Caco-2 (cell line): Measurements from ENCODE around the gene MSL3. TPM values are rescaled to one million over a fixed set of nuclear protein-coding genes. Genes with fewer than 3 reads are reported as not detected.

Experiments
- BruUV-seq: library from RNA; stranded (reverse); fragments of 400-500 nt; replicated peaks from 2 replicates; lab custom pipeline; 2021; lab: Mats Ljungman, UMichigan
- CTCF ChIA-PET: fragments of 300-600 bp; sonication (Branson Sonifier 250); formaldehyde crosslinking; loops from one replicate; lab custom pipeline; 2022; ENCODE audit warnings: antibody characterized with exemption; lab: Charles Lee
- POLR2A ChIA-PET: fragments of 300-600 bp; sonication (Branson Sonifier 250); formaldehyde crosslinking; loops from one replicate; lab custom pipeline; 2022; ENCODE audit warnings: antibody characterized with exemption; lab: Charles Lee
- DNase-seq, 2 experiments: peaks; one replicate each; pipeline versions ENCODE4 v3.0.0 to v3.0.0-alpha.2; 2020 to 2022
- H3K27me3 ChIP-seq: replicated peaks from 2 replicates; pipeline ENCODE4 v1.6.0; 2011; ENCODE audit warnings: low read length; ENCODE audit not compliant: control insufficient read depth, insufficient read depth
- H3K36me3 ChIP-seq: 2 replicates; pipeline ENCODE4 v1.5.1; 2011; ENCODE audit warnings: low read length; ENCODE audit not compliant: control insufficient read depth, insufficient read depth
- H3K4me1 ChIP-seq: fragments of 250-450 bp; sonication (Bioruptor Pico); 2 replicates; pipeline ENCODE4 v1.5.1; 2020; ENCODE audit warnings: mild to moderate bottlenecking
- H3K4me3 ChIP-seq: 2 replicates; pipeline ENCODE4 v1.5.1; 2011; ENCODE audit warnings: low read depth, mild to moderate bottlenecking, control low read depth, low read length
- H3K9me3 ChIP-seq: fragments of 250-450 bp; sonication (Bioruptor Pico); 2 replicates; pipeline ENCODE4 v1.5.1; 2020; ENCODE audit warnings: mild to moderate bottlenecking, moderate library complexity
- H3K27ac Mint-ChIP-seq: one replicate; pipeline ENCODE4 v1.8.0; 2022; ENCODE audit warnings: mixed read lengths; ENCODE audit not compliant: unreplicated experiment
- H3K27me3 Mint-ChIP-seq: one replicate; pipeline ENCODE4 v1.8.0; 2022; ENCODE audit warnings: mixed read lengths; ENCODE audit not compliant: insufficient read depth, unreplicated experiment
- H3K36me3 Mint-ChIP-seq: one replicate; pipeline ENCODE4 v1.8.0; 2022; ENCODE audit warnings: mild to moderate bottlenecking, mixed read lengths; ENCODE audit not compliant: insufficient read depth, unreplicated experiment
- H3K4me1 Mint-ChIP-seq: one replicate; pipeline ENCODE4 v1.8.0; 2022; ENCODE audit warnings: low read depth, mixed read lengths; ENCODE audit not compliant: unreplicated experiment
- H3K4me3 Mint-ChIP-seq: one replicate; pipeline ENCODE4 v1.8.0; 2022; ENCODE audit warnings: mild to moderate bottlenecking, moderate library complexity, mixed read lengths; ENCODE audit not compliant: unreplicated experiment
- H3K9me3 Mint-ChIP-seq: one replicate; pipeline ENCODE4 v1.8.0; 2022; ENCODE audit warnings: mixed read lengths; ENCODE audit not compliant: unreplicated experiment
- CTCF ChIP-seq, 2 experiments: fragments of 200-600 bp in 1 of 2; IDR thresholded peaks; 1 replicate in 1 of 2; 2 replicates in 1 of 2; pipeline versions ENCODE4 v1.5.1 to v1.8.0; 2011 to 2022; ENCODE audit warnings: antibody characterized with exemption in 1 of 2, control low read depth in 1 of 2, inconsistent platforms in 1 of 2, low read depth in 1 of 2, low read length in 1 of 2, mild to moderate bottlenecking in 1 of 2, moderate library complexity in 1 of 2; ENCODE audit not compliant: insufficient read depth in 1 of 2, severe bottlenecking in 1 of 2, unreplicated experiment in 1 of 2
- intact Hi-C: fragments of 100-400 bp; cut with micrococcal nuclease; formaldehyde crosslinking; loops from one replicate; pipeline ENCODE4 v1.10.0; 2022; ENCODE audit not compliant: unreplicated experiment
- total RNA-seq: library from RNA; stranded (reverse); gene quantifications from 2 replicates; pipeline ENCODE4 v1.2.3, GENCODE V29; 2022

The MSL3 gene
- total RNA-seq, 1 experiment from 2014 or later, result 14.0 TPM

DNA sequence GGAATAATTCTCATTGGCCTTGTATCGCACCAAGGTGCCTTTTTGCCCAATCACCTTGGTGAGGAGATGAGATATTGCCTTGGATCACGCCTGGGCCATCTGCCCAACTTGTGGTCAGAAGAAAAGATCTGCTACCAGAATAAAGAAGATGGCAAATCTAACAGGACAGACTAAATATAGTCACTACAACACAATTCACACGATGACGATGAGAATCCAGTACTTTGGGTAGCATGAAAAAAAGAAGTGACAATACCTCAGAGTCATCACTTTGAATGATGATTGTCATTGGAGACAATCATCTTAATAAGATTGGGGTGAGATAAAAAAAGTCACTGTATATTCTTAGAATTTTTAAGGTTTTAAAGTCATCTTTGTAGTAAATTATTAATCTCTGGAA, 7.3 kb upstream of the MSL3 start:
- no TSS peak for BruUV-seq
- Histone ChIP-seq H3K9me3 (no peaks in the 10 kb centered on the region), H3K4me3 (no peak overlapping the region), H3K4me1 (no peaks in the 10 kb centered on the region), H3K36me3 (no peaks in the 10 kb centered on the region), H3K27me3 (no peaks in the 10 kb centered on the region)
- intact Hi-C loops, result no loop called here
- Mint-ChIP-seq H3K27me3 (no peaks in the 10 kb centered on the region), H3K9me3 (no peaks in the 10 kb centered on the region), H3K27ac (no peak overlapping the region), H3K4me3 (no peak overlapping the region), H3K4me1 (peaks cover 4% of the 10 kb centered on the region), H3K36me3 (no peaks in the 10 kb centered on the region)
- TF ChIP-seq CTCF (IDR thresholded peaks at IDR 0.05; ENCODE audit: insufficient read depth in 1 of 2, low read depth in 1 of 2, low read length in 1 of 2, severe bottlenecking in 1 of 2, unreplicated experiment in 1 of 2), result no peak
- DNase-seq, result no peak
- ChIA-PET POLR2A (no interaction called here), CTCF (no interaction called here)

DNA sequence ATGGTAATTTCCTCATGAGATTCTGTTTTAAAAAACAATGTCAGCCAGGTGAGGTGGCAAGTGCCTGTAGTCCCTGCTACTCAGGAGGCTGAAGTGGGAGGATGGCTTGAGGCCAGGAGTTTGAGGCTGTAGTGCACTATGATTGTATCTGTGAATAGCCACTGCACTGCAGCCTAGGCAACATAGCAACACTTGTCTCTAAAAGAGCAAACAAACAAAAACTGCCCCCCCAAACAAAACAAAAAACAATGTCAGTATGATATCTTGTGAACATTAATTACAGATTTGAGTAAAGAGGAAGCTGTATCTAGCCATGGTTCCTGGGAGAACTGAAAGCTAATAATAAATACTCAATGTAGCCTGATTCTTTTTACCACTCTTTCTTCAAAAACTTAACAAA, 6.8 kb upstream of the MSL3 start:
- H3K36me3 ChIP-seq, result no peaks in the 10 kb centered on the region
- no peaks in the 10 kb centered on the region for H3K9me3 ChIP-seq
- no peak for TF ChIP-seq CTCF (IDR thresholded peaks at IDR 0.05; ENCODE audit: insufficient read depth in 1 of 2, low read depth in 1 of 2, low read length in 1 of 2, severe bottlenecking in 1 of 2, unreplicated experiment in 1 of 2)
- DNase-seq, result no peak
- no peaks in the 10 kb centered on the region for H3K27me3 ChIP-seq
- H3K4me3 ChIP-seq, result no peak overlapping the region
- CTCF ChIA-PET, result no interaction called here
- Mint-ChIP-seq H3K27ac (no peak overlapping the region), H3K4me1 (peaks cover 6% of the 10 kb centered on the region), H3K27me3 (no peaks in the 10 kb centered on the region), H3K4me3 (no peak overlapping the region), H3K36me3 (no peaks in the 10 kb centered on the region), H3K9me3 (no peaks in the 10 kb centered on the region)
- no TSS peak for BruUV-seq
- intact Hi-C loops, result no loop called here
- POLR2A ChIA-PET, result no interaction called here
- H3K4me1 ChIP-seq, result peaks cover 4% of the 10 kb centered on the region; the same call in 1 of the 2 replicates

GRCh38 chrX:11753668-11754067, 4.4 kb upstream of the MSL3 start:
- no peaks in the 10 kb centered on the region for H3K27me3 Mint-ChIP-seq
- H3K27ac Mint-ChIP-seq, result no peak overlapping the region
- no peaks in the 10 kb centered on the region for H3K36me3 ChIP-seq
- H3K4me3 Mint-ChIP-seq, result no peak overlapping the region
- H3K27me3 ChIP-seq, result no peaks in the 10 kb centered on the region
- intact Hi-C loops, result no loop called here
- peaks cover 4% of the 10 kb centered on the region; the same call in 1 of the 2 replicates for H3K4me1 ChIP-seq
- TF ChIP-seq CTCF (IDR thresholded peaks at IDR 0.05; ENCODE audit: insufficient read depth in 1 of 2, low read depth in 1 of 2, low read length in 1 of 2, severe bottlenecking in 1 of 2, unreplicated experiment in 1 of 2), result no peak
- H3K4me1 Mint-ChIP-seq, result peaks cover 6% of the 10 kb centered on the region
- ChIA-PET POLR2A (no interaction called here), CTCF (no interaction called here)
- no TSS peak for BruUV-seq
- DNase-seq, result no peak
- no peaks in the 10 kb centered on the region for H3K36me3 Mint-ChIP-seq
- H3K4me3 ChIP-seq, result no peak overlapping the region
- H3K9me3 ChIP-seq, result no peaks in the 10 kb centered on the region
- no peaks in the 10 kb centered on the region for H3K9me3 Mint-ChIP-seq
